HepG2 (cell line): ENCODE measurements around the gene SLC12A5. TPM values are rescaled to one million over a fixed set of nuclear protein-coding genes. Genes with fewer than 3 reads are reported as not detected.

Experiments used
- ATAC-seq: fragments of 200-7000 bp; cut with Tn5 transposase; 3 replicates; pipeline ENCODE4 v1.9.1; 2020; ENCODE audit warnings: mild to moderate bottlenecking, moderate library complexity
- BruUV-seq: library from RNA; stranded (reverse); fragments of 400-500 nt; replicated peaks from 2 replicates; lab custom pipeline; 2021; lab: Mats Ljungman, UMichigan
- CTCF ChIA-PET: fragments of 300-600 bp; formaldehyde crosslinking; extraction: SDS; loops from one replicate; lab custom pipeline; 2021; ENCODE audit warnings: low total read pairs, inconsistent platforms, low intra/inter-chr PET ratio; lab: Yijun Ruan, JAX
- POLR2A ChIA-PET: fragments of 350-600 bp; sonication (Branson Sonifier 250); formaldehyde crosslinking; loops from one replicate; lab custom pipeline; 2020; ENCODE audit warnings: antibody characterized with exemption, inconsistent platforms; lab: Yijun Ruan, JAX
- DNase-seq: peaks from one replicate; pipeline ENCODE4 v3.0.0-alpha.2; 2015; ENCODE audit warnings: low spot score
- FAIRE-seq: peaks from 3 replicates; lab custom pipeline; 2011; peaks lifted over from hg19 to GRCh38; lab: Jason Lieb, UNC
- H2AFZ ChIP-seq: one replicate; pipeline ENCODE4 v1.6.1; 2011; ENCODE audit warnings: low read length, inconsistent platforms
- H3K27ac ChIP-seq: fragments of 300-600 bp; 3 replicates; pipeline ENCODE4 v1.8.0; 2011; ENCODE audit warnings: mixed run types, mild to moderate bottlenecking, mixed read lengths, low read length, inconsistent platforms; ENCODE audit not compliant: insufficient read depth; ENCODE audit errors: extremely low read length
- H3K27me3 ChIP-seq, 2 experiments: fragments of 200-600 bp in 1 of 2; 2 replicates in 1 of 2; 3 replicates in 1 of 2; pipeline versions ENCODE4 v1.6.0 to v1.8.0; 2011; ENCODE audit warnings: low read length in 2 of 2, mild to moderate bottlenecking in 2 of 2, moderate library complexity in 2 of 2, inconsistent platforms in 1 of 2; ENCODE audit not compliant: insufficient read depth in 2 of 2, control insufficient read depth in 1 of 2
- H3K36me3 ChIP-seq, 2 experiments: fragments of 200-600 bp in 1 of 2; replicated peaks in 1 of 2; 2 replicates in 1 of 2; 3 replicates in 1 of 2; pipeline versions ENCODE4 v1.5.1 to v1.8.0; 2011; ENCODE audit warnings: low read length in 2 of 2, inconsistent platforms in 1 of 2; ENCODE audit not compliant: insufficient read depth in 2 of 2, control insufficient read depth in 1 of 2
- H3K4me1 ChIP-seq: 2 replicates; pipeline ENCODE4 v1.5.1; 2012; ENCODE audit warnings: low read length, inconsistent platforms; ENCODE audit not compliant: insufficient read depth
- H3K4me2 ChIP-seq: 2 replicates; pipeline ENCODE4 v1.6.0; 2011; ENCODE audit warnings: low read depth, low read length, inconsistent platforms
- H3K4me3 ChIP-seq, 3 experiments: fragments of 200-600 bp in 1 of 3; sonication (generic), shearing (Covaris generic) in 1 of 3; replicated peaks in 1 of 3; 2 replicates each; pipeline ENCODE4 v1.5.1; 2011 to 2016; ENCODE audit warnings: low read length in 3 of 3, inconsistent platforms in 2 of 3, low read depth in 2 of 3, mild to moderate bottlenecking in 2 of 3, control low read depth in 1 of 3, mixed read lengths in 1 of 3; ENCODE audit not compliant: insufficient read depth in 1 of 3
- H3K79me2 ChIP-seq: one replicate; pipeline ENCODE4 v1.6.1; 2011; ENCODE audit warnings: low read length, inconsistent platforms; ENCODE audit not compliant: insufficient read depth
- H3K9ac ChIP-seq: 2 replicates; pipeline ENCODE4 v1.6.0; 2011; ENCODE audit warnings: mild to moderate bottlenecking, low read depth, low read length, inconsistent platforms; ENCODE audit not compliant: insufficient read depth
- H3K9me3 ChIP-seq: 2 replicates; pipeline ENCODE4 v1.5.1; 2012; ENCODE audit warnings: mild to moderate bottlenecking, low read length
- H4K20me1 ChIP-seq: 2 replicates; pipeline ENCODE4 v1.6.0; 2011; ENCODE audit warnings: inconsistent platforms, mild to moderate bottlenecking, low read length, moderate library complexity; ENCODE audit not compliant: insufficient read depth
- BATF2 ChIP-seq: sonication (generic); formaldehyde crosslinking; IDR thresholded peaks from 2 replicates; pipeline ENCODE4 v1.8.0; 2022; ENCODE audit warnings: mild to moderate bottlenecking, missing genetic modification reagents, moderate library complexity
- ELF4 ChIP-seq: sonication (generic); formaldehyde crosslinking; IDR thresholded peaks from 2 replicates; pipeline ENCODE4 v1.5.0; 2020; ENCODE audit warnings: missing genetic modification reagents, mild to moderate bottlenecking, moderate library complexity, borderline replicate concordance
- ISL2 ChIP-seq: sonication (generic); formaldehyde crosslinking; IDR thresholded peaks from 2 replicates; pipeline ENCODE4 v1.5.0; 2020; ENCODE audit warnings: missing genetic modification reagents
- RBM39 ChIP-seq: fragments of 200-400 bp; formaldehyde crosslinking; IDR thresholded peaks from one replicate; pipeline ENCODE4 v1.6.1; 2018; ENCODE audit warnings: antibody characterized with exemption, mild to moderate bottlenecking, low read depth, low read length; ENCODE audit not compliant: poor library complexity, severe bottlenecking
- SSRP1 ChIP-seq: IDR thresholded peaks from 2 replicates; pipeline ENCODE4 v1.6.1; 2016; ENCODE audit warnings: control low read depth
- TAF15 ChIP-seq: fragments of 200-400 bp; formaldehyde crosslinking; IDR thresholded peaks from one replicate; pipeline ENCODE4 v1.6.1; 2018; ENCODE audit warnings: mild to moderate bottlenecking, low read depth, low read length; ENCODE audit not compliant: poor library complexity, severe bottlenecking
- TGIF2 ChIP-seq: IDR thresholded peaks from 2 replicates; pipeline ENCODE4 v1.6.1; 2016; ENCODE audit warnings: control low read depth, missing compliant biosample characterization
- YY1 ChIP-seq: IDR thresholded peaks from 2 replicates; pipeline ENCODE4 v1.6.1; 2011; ENCODE audit warnings: low read length, low read depth, moderate library complexity, mild to moderate bottlenecking; ENCODE audit not compliant: insufficient read depth, insufficient replicate concordance
- ZBTB7A ChIP-seq: sonication (generic); formaldehyde crosslinking; IDR thresholded peaks from 2 replicates; pipeline ENCODE4 v1.8.0; 2022; ENCODE audit warnings: mild to moderate bottlenecking, missing genetic modification reagents
- ZFAT ChIP-seq: sonication (generic); formaldehyde crosslinking; conservative IDR thresholded peaks from 2 replicates; pipeline ENCODE4 v1.8.1; 2023; ENCODE audit warnings: missing genetic modification reagents, inconsistent platforms
- ZKSCAN1 ChIP-seq: fragments of 150-350 bp; IDR thresholded peaks from 2 replicates; pipeline ENCODE4 v1.6.1; 2014; ENCODE audit warnings: low read length
- ZNF121 ChIP-seq: sonication (generic); formaldehyde crosslinking; IDR thresholded peaks from 2 replicates; pipeline ENCODE4 v1.5.0; 2020; ENCODE audit warnings: mild to moderate bottlenecking, missing genetic modification reagents
- WGBS: methylation state at CpG from one replicate; pipeline ENCODE4 v1.1.6; 2017; ENCODE audit warnings: low lambda C conversion rate; 5-methylcytosine and 5-hydroxymethylcytosine counted together
- in situ Hi-C: cut with HindIII; loops from 2 replicates; pipeline ENCODE4 v1.10.0; 2017; ENCODE audit warnings: low pct_unique_long_range_greater_than_20kb; ENCODE audit not compliant: extremely low pct_ligation_motif_present
- intact Hi-C: fragments of 100-400 bp; cut with micrococcal nuclease; formaldehyde crosslinking; loops from one replicate; pipeline ENCODE4 v1.10.0; 2022; ENCODE audit not compliant: unreplicated experiment
- polyA plus RNA-seq, 8 experiments: library from polyadenylated mRNA; depleted of rRNA in 3 of 8; stranded (reverse) in 7 of 8; unstranded in 1 of 8; fragments of >200 nt; fragmentation: Illumina TruSeq in 4 of 8; extraction: Trizol in 4 of 8; gene quantifications; 2 replicates each; pipeline versions ENCODE4 v1.2.1 to v1.2.3, GENCODE V29; 2011 to 2016; ENCODE audit warnings: low read depth in 4 of 8, missing spikeins in 1 of 8, mixed read lengths in 1 of 8; ENCODE audit not compliant: insufficient read depth in 1 of 8
- total RNA-seq, 5 experiments: library from RNA; depleted of rRNA; stranded (reverse); fragments of >200 nt; fragmentation: Illumina TruSeq; extraction: Trizol; gene quantifications; 2 replicates each; pipeline ENCODE4 v1.2.3, GENCODE V29; 2016; ENCODE audit warnings: low read depth in 1 of 5
- TF ChIP-seq, protein P1 (sequence below): fragments of 450-650 bp; IDR thresholded peaks from 2 replicates; pipeline ENCODE4 v1.6.1; 2016

Gene SLC12A5
- total and polyA plus RNA-seq, 2 of the 13 experiments (the other 11 are each of a cell fraction or from before 2014, with no cell fraction given): 4.3 to 5.4 TPM

GRCh38 chr20:46084805-46085178 is 55.8 kb downstream of the SLC12A5 start:
- Histone ChIP-seq H3K9ac (no peak overlapping the region), H3K4me2 (peak overlapping the region; percentile 13; the same call in 1 of the 2 replicates), H3K27me3 (no peaks in the 10 kb centered on the region; a peak in 1 of 5 replicates), H3K79me2 (peaks cover 96% of the 10 kb centered on the region), H3K4me1 (peaks cover 46% of the 10 kb centered on the region), H3K27ac (no peak overlapping the region), H4K20me1 (peaks cover 80% of the 10 kb centered on the region), H2AFZ (no peak overlapping the region), H3K4me3 (no peak overlapping the region), H3K36me3 (peaks cover 0 to 1% of the 10 kb centered on the region in 2 experiments; a peak in 2 of 5 replicates)
- ChIA-PET POLR2A (no interaction called here), CTCF (no interaction called here)
- no peak for FAIRE-seq
- in situ Hi-C loops: loop anchor here (5.0 kb wide), 1 partner anchor 62 kb away; no protein-coding TSS in a partner anchor
- 95% methylated on average over 3 of the region's 3 CpGs for WGBS
- no peak for DNase-seq
- no TSS peak for BruUV-seq
- ATAC-seq: no peak
- TF ChIP-seq ZKSCAN1: 0 out of 2 replicates have a peak, but pooled peaks have one; percentile 60
- no peak for TF ChIP-seq SSRP1 (CRISPR knock-in tag)
- TF ChIP-seq, protein P1, sequence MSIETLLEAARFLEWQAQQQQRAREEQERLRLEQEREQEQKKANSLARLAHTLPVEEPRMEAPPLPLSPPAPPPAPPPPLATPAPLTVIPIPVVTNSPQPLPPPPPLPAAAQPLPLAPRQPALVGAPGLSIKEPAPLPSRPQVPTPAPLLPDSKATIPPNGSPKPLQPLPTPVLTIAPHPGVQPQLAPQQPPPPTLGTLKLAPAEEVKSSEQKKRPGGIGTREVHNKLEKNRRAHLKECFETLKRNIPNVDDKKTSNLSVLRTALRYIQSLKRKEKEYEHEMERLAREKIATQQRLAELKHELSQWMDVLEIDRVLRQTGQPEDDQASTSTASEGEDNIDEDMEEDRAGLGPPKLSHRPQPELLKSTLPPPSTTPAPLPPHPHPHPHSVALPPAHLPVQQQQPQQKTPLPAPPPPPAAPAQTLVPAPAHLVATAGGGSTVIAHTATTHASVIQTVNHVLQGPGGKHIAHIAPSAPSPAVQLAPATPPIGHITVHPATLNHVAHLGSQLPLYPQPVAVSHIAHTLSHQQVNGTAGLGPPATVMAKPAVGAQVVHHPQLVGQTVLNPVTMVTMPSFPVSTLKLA: 0 out of 2 replicates have a peak, but pooled peaks have one; percentile 2
- 0 out of 2 replicates have a peak, but pooled peaks have one; percentile 2 for TF ChIP-seq ZNF121 (CRISPR knock-in tag)
- no peak for TF ChIP-seq YY1
- TF ChIP-seq TGIF2: no peak
- TF ChIP-seq ISL2 (CRISPR knock-in tag): no peak
- no peak for TF ChIP-seq ZFAT (CRISPR knock-in tag)
- no peak for TF ChIP-seq ZBTB7A (CRISPR knock-in tag)
- 0 out of 2 replicates have a peak, but pooled peaks have one; percentile 33 for TF ChIP-seq ELF4 (CRISPR knock-in tag)
- 0 out of 2 replicates have a peak, but pooled peaks have one; percentile 16 for TF ChIP-seq BATF2
- no peak for TF ChIP-seq TAF15
- TF ChIP-seq RBM39: no peak
- TF ChIP-seq, all 625 proteins: peak for 5
- no peaks in the 10 kb centered on the region for H3K9me3 ChIP-seq
- intact Hi-C loops: loop anchor here (5.0 kb wide), 1 partner anchor 112 kb away; the partner anchor contains the start of gene ZNF335
